ENCODE measurements around the gene TBXAS1. TPM values are rescaled to one million over a fixed set of nuclear protein-coding genes. Genes with fewer than 3 reads are reported as not detected.

The TBXAS1 gene
- total RNA-seq, 4 donors from 2014 or later, result 23.0 to 128 (median 47.3) TPM

Other genes with a start within 250 kb of the TBXAS1 start
- 10 to 100 TPM; 30.4 to 89.8 (median 60.9) TPM for gene HIPK2, start 51.3 kb upstream of the TBXAS1 start, total RNA-seq
- gene PARP12, start 233.7 kb downstream of the TBXAS1 start, total RNA-seq, result 10 to 100 TPM; 25.8 to 60.8 (median 29.1) TPM